ENCODE data around the gene PABPC1L.

PABPC1L gene

GRCh38 chr20:44901974-44902373 lies 7.9 kb upstream of the PABPC1L start:
- TF ChIP-seq CTCF (conservative IDR thresholded peaks at IDR 0.05; ENCODE audit: low read depth, low read length) = no peak
- peak; percentile 34 for DNase-seq (ENCODE audit: low read depth)
- H3K4me3 ChIP-seq (ENCODE audit: low read depth, low read length) = no peak overlapping the region

GRCh38 chr20:44904377-44904776 lies 5.5 kb upstream of the PABPC1L start:
- no peak overlapping the region for H3K4me3 ChIP-seq (ENCODE audit: low read depth, low read length)
- no peak for TF ChIP-seq CTCF (conservative IDR thresholded peaks at IDR 0.05; ENCODE audit: low read depth, low read length)
- DNase-seq (ENCODE audit: low read depth) = no peak

GRCh38 chr20:44908987-44909871 lies 631 bp upstream of the PABPC1L start:
- TF ChIP-seq CTCF (conservative IDR thresholded peaks at IDR 0.05; ENCODE audit: low read depth, low read length) = no peak
- H3K4me3 ChIP-seq (ENCODE audit: low read depth, low read length) = peak overlapping the region; percentile 76
- no peak for DNase-seq (ENCODE audit: low read depth)

GRCh38 chr20:44910690-44911262 lies 916 bp downstream of the PABPC1L start:
- DNase-seq (ENCODE audit: low read depth) = peak; percentile 8
- no peak for TF ChIP-seq CTCF (conservative IDR thresholded peaks at IDR 0.05; ENCODE audit: low read depth, low read length)
- peak overlapping the region; percentile 76 for H3K4me3 ChIP-seq (ENCODE audit: low read depth, low read length)

GRCh38 chr20:44911264-44911921 lies 1.5 kb downstream of the PABPC1L start:
- TF ChIP-seq CTCF (conservative IDR thresholded peaks at IDR 0.05; ENCODE audit: low read depth, low read length) = peak; percentile 67
- no peak overlapping the region for H3K4me3 ChIP-seq (ENCODE audit: low read depth, low read length)
- peak; percentile 70 for DNase-seq (ENCODE audit: low read depth)

GRCh38 chr20:44912189-44912588 lies 2.3 kb downstream of the PABPC1L start:
- no peak for DNase-seq (ENCODE audit: low read depth)
- no peak overlapping the region for H3K4me3 ChIP-seq (ENCODE audit: low read depth, low read length)
- no peak for TF ChIP-seq CTCF (conservative IDR thresholded peaks at IDR 0.05; ENCODE audit: low read depth, low read length)

All from choroid plexus epithelial cell (primary cell).